Nasal cavity respiratory epithelium epithelial cell of viscerocranial mucosa (primary cell): ENCODE results near the gene TARS3. TPM values are rescaled to one million over a fixed set of nuclear protein-coding genes. Genes with fewer than 3 reads are reported as not detected.

ENCODE experiments used
- total RNA-seq: library from RNA; depleted of rRNA; stranded (reverse); fragments of >200 nt; gene quantifications from 2 replicates; pipeline ENCODE4 v1.2.3, GENCODE V29; 2014

The TARS3 gene
- total RNA-seq, result 7.9 and 11.3 TPM in 2 replicates

GRCh38 chr15:101723874-101724674, at the start of gene TARS3:
TSS of gene TARS3 (minus strand) at chr15:101724473. CDS start at chr15:101724387, 86 bp downstream.

DNA sequence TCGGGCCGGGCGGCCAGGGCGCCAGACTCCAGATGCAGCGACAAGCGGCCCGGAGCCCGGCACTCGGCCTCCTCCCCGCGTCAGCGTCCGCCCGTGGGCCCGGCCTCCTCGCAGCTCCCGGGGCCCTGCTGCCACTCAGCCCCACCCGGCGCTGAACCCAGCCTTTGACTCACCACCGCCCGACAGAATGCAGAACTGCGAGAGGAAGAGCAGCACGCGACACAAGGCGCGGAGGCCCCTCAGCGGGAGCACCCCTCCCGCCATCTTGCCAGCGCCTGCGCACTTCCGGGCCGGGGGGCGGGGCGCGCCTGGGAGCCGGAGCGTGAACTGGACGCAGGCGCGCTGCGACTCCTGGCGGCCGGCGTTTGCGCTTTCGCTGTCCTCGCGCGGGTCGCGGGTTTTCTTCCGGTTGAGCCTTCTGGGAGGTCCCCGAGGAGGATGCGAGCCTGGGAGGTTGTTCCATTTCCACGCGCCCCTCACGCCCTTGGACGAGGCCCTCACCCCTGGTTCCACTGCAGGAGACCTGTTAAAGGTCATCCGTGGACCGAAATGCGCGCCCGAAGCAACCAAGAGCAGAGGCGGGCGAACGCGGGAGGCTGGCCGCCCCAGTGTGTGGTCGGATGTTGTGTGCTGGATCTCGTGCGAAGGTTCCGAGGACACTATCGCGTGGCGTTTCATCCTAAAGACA, 72.0 kb downstream of the TARS3 start, which contains the start of gene TM2D3:
TM2D3 (minus strand) TSS at position 284 of the 688 bp plus-strand sequence; CDS start at position 264, 20 bp downstream.

Other genes starting within 250 kb of the TARS3 start
- 4.3 and 11.6 TPM in 2 replicates for gene PCSK6, start 234.8 kb downstream of the TARS3 start, total RNA-seq
- gene TM2D3, start 72.1 kb downstream of the TARS3 start, total RNA-seq, result 39.6 and 40.0 TPM in 2 replicates
- not detected in 2 replicates for gene OR4F6, start 79.0 kb upstream of the TARS3 start, total RNA-seq
- gene OR4F15, start 87.7 kb upstream of the TARS3 start, total RNA-seq, result not detected in 2 replicates